ENCODE data around the gene TUBD1.
"Not testable (repeated sequence)": the region's sequence is repeated elsewhere in the genome, so short reads cannot be mapped to it uniquely, and the experiment has no call there.

- TF ChIP-seq CTCF (optimal IDR thresholded peaks at IDR 0.05 in 1 of 3, IDR thresholded peaks at IDR 0.05 in 1 of 3, conservative IDR thresholded peaks at IDR 0.05 in 1 of 3; ENCODE audit: extremely low read depth in 1 of 3, insufficient read depth in 2 of 3, low read length in 3 of 3); EZH2 (IDR thresholded peaks at IDR 0.05; ENCODE audit: low read length): not testable (repeated sequence)
Measured at GRCh38 chr17:59930121-59930520, 37.4 kb upstream of the TUBD1 start.

Measured in keratinocyte (primary cell).